Bronchial epithelial cell (primary cell): Measurements from ENCODE around the gene TPSG1. TPM values are rescaled to one million over a fixed set of nuclear protein-coding genes. Genes with fewer than 3 reads are reported as not detected.
A peak's percentile ranks its signal among the peaks of the same experiment; 100 is the strongest.

ENCODE experiments used
- DNase-seq: peaks from one replicate; pipeline ENCODE4 v3.0.0-alpha.2; 2010; ENCODE audit warnings: low read depth
- FAIRE-seq: peaks from 2 replicates; lab custom pipeline; 2011; peaks lifted over from hg19 to GRCh38; lab: Jason Lieb, UNC
- H3K27me3 ChIP-seq: 2 replicates; pipeline ENCODE4 v1.5.1; 2011; ENCODE audit warnings: low read length; ENCODE audit not compliant: control insufficient read depth, insufficient read depth
- H3K36me3 ChIP-seq: 2 replicates; pipeline ENCODE4 v1.5.1; 2011; ENCODE audit warnings: low read length; ENCODE audit not compliant: control insufficient read depth, insufficient read depth
- H3K4me3 ChIP-seq: 2 replicates; pipeline ENCODE4 v1.5.1; 2011; ENCODE audit warnings: mild to moderate bottlenecking, low read depth, low read length, control low read depth
- total RNA-seq: library from RNA; depleted of rRNA; stranded (reverse); fragments of >200 nt; gene quantifications from 2 replicates; pipeline ENCODE4 v1.2.1, GENCODE V29; 2014
- TF ChIP-seq, protein P1 (sequence below): IDR thresholded peaks from 2 replicates; pipeline ENCODE4 v1.5.1; 2011; ENCODE audit warnings: mild to moderate bottlenecking, moderate library complexity, low read length, control low read depth, inconsistent platforms; ENCODE audit not compliant: insufficient read depth, severe bottlenecking

Gene TPSG1
- total RNA-seq, 1 donor from 2014 or later, result not detected

DNA sequence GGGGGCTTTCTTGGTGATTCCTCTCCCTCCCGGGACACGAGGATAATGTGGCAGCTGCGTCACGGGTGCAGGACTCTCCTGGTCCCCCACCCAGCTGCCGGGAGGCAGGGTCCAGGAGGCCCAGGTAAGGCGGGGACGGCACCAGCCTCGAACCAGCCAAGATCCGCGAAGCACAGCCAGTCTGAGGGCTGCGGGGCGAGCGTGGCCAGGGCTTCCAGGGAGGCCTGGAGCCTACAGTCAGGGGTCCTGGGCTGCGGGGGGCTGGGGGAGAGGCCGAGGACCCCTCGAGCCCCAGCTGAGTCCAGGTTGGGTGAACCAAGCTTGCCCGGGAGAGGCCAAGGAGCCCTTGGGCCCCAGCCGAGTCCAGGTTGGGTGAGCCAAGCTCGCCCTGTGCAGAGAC, 40.8 kb upstream of the TPSG1 start:
- DNase-seq, result no peak
- FAIRE-seq, result no peak
- Histone ChIP-seq H3K36me3 (no peaks in the 10 kb centered on the region), H3K27me3 (peaks cover 1% of the 10 kb centered on the region), H3K4me3 (no peak overlapping the region)
- TF ChIP-seq, protein P1, sequence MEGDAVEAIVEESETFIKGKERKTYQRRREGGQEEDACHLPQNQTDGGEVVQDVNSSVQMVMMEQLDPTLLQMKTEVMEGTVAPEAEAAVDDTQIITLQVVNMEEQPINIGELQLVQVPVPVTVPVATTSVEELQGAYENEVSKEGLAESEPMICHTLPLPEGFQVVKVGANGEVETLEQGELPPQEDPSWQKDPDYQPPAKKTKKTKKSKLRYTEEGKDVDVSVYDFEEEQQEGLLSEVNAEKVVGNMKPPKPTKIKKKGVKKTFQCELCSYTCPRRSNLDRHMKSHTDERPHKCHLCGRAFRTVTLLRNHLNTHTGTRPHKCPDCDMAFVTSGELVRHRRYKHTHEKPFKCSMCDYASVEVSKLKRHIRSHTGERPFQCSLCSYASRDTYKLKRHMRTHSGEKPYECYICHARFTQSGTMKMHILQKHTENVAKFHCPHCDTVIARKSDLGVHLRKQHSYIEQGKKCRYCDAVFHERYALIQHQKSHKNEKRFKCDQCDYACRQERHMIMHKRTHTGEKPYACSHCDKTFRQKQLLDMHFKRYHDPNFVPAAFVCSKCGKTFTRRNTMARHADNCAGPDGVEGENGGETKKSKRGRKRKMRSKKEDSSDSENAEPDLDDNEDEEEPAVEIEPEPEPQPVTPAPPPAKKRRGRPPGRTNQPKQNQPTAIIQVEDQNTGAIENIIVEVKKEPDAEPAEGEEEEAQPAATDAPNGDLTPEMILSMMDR, result no peak

DNA sequence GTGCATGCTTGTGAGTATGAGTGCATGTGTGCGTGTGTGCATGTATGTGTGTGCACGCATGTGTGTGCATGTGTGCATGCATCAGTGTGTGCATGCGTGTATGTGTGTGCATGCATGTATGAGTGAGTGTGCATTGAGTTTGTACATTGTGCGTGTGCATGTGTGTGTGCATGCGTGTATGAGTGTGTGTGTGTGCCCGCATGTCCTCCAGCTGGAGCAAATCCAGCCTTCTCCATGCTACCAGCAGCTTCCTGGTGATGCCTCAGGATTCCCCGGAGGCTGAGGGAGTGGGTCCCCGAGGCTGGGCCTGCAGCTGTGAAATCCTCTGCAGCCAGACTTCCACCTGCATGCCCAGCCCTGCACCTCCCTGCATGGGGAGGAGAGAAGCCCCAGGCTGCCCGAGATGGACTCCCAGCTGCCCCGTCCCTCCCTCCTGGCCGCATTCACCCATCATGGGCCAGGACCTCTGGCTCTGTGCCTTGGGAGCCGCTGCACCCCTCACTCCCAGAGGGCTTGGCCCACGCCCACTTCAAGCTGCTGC, 40.1 kb upstream of the TPSG1 start:
- Histone ChIP-seq H3K4me3 (no peak overlapping the region), H3K27me3 (peaks cover 1% of the 10 kb centered on the region), H3K36me3 (no peaks in the 10 kb centered on the region)
- FAIRE-seq, result no peak
- TF ChIP-seq, protein P1, result no peak
- DNase-seq, result no peak

DNA sequence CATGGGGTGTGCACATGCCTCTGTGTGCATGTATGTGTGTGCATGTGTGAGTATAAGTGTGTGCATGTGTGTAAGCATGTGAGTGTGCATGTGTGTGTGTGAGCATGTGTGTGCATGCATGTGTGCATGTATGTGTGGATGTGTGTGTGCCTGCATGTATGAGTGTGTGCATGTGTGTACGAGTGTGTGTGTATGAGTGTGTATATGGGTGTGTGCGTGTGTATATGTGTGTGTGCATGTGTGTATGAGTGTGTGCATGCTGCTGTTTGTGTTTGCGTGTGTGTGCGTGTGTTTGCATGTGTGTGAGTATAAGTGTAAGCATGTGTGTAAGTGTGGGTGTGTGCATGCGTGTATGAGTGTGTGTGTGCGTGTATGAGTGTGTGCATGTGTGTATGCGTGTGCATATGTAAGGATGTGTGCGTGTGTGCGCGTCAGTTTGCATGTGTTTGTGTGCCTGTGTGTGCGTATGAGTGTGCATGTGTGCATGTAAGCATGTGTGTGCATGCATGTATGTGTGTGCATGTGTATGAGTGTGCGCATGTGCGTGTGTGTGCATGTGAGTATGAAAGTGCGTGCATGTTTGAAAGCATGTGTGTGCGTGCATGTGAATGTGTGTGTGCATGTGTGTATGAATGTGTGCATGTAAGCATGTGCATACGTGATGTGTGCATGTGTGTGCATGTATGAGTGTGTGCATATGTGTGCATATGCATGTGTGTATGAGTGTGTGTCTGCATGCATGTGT, 39.4 kb upstream of the TPSG1 start:
- Histone ChIP-seq H3K27me3 (peaks cover 6% of the 10 kb centered on the region), H3K4me3 (no peak overlapping the region), H3K36me3 (no peaks in the 10 kb centered on the region)
- TF ChIP-seq, protein P1, result no peak
- FAIRE-seq, result peak; percentile 97
- DNase-seq, result no peak

DNA sequence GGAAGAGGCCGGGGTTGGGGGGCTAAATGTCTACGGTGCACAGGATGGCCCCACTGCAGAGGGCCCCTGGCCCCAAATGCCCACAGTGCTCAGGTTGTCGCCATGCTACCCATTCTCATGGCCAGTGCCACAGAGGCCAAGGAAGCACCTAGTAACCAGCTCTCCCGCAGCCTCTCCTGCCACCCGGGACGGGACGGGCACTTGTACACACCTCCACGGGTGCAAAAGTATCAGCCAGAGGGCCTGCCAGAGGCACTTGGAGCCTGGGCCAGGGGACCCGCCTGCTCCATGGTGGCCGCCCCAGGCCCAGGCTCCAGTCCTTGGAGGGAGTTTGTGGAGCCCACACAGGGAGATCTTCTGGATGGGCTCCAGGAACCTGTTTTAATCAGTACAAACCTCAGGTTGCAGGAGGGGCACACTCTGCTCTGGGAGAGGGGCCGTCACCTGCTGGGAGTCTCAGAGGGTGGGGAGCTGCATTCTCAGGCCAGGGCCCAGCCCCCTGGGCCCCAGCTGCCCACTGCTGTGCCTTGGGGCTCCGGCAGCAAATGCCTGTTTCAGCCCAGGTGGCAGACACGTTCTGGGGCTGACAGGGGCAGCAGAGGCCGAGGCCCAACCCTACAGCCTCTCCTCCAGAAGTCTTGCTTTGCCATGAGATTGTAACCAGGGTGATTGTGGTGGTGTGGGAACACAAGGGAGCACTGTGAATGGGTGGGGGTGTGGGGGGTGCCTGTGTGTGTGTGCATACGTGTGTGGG, 38.7 kb upstream of the TPSG1 start:
- DNase-seq (no peak), FAIRE-seq (no peak)
- TF ChIP-seq, protein P1, result no peak
- Histone ChIP-seq H3K27me3 (peaks cover 6% of the 10 kb centered on the region), H3K36me3 (no peaks in the 10 kb centered on the region), H3K4me3 (no peak overlapping the region)

DNA sequence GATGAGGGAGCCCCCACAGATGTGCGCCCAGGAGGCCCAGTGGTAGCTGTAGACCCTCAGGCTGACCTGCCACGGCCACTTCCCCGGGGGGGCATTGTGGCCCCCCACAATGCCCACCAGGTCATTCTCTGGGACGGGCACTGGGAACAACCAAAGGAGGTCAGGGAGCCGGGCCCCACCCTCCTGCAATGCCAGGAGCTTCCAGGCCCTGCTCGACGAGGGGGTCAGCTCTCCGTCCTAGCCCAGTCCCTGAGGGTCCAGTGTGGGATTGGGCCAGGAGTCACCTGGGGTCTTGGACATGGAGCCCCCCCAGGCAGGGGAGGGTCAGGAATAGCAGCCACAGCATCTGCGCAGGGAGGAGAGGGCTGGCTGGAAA, 37.8 kb upstream of the TPSG1 start:
- TF ChIP-seq, protein P1, result no peak
- FAIRE-seq (no peak), DNase-seq (no peak)
- Histone ChIP-seq H3K4me3 (no peak overlapping the region), H3K36me3 (no peaks in the 10 kb centered on the region), H3K27me3 (peaks cover 6% of the 10 kb centered on the region)
